DMS 273 (cell line): ENCODE data around the gene SDS.

Experiments
- DNase-seq: peaks from one replicate; lab custom pipeline; 2025; ENCODE audit not compliant: unreplicated experiment; lab: John Stamatoyannopoulos, UW

SDS gene

DNA sequence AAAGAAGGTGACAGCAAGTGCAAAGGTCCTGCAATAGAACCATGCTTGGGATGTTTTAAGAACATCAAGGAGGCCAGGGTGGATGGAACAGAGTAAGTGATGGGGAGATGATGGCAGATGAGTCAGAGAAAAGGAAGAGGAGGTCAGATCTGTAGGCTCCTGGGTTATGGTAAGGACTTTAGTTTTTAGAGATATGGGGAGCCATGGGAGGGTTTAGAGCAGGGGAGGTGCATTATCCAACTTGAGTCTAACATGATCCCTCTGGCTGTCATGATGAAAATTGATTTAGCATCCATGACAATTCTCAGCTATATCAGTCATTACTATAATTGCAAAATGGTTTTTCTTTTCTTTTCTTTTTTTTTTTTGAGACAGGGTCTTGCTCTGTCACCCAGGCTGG, 52.6 kb downstream of the SDS start:
- DNase-seq = no peak

- DNase-seq = no peak
Measured at GRCh38 chr12:113348849-113349536, 54.7 kb downstream of the SDS start.

GRCh38 chr12:113347892-113348291, 55.8 kb downstream of the SDS start:
- DNase-seq = no peak

DNA sequence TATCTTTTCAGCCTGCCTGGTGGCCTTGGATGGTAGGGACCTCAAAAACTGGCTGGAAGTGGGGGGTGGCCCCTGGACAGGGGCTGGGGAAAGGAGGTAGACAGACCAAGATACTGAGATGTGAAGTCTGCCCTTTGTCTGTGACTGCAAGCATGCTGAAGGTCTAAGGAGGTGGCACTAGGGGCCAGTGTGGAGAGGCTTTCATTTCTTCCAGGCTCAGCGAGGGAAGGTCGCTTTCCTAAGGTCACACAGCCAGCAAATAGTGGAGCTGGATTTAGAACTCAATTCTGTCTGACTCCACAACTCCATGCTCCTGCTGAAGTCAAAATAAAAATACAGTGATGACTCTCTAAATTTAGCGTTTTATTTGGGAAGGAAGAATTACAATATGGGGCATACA, 56.6 kb downstream of the SDS start:
- DNase-seq = no peak

- DNase-seq = no peak
Measured at GRCh38 chr12:113346353-113346752, 57.3 kb downstream of the SDS start.

- no peak for DNase-seq
Measured at GRCh38 chr12:113345318-113345717, 58.4 kb downstream of the SDS start.
